ENCODE measurements around the gene GPR179.
A peak's percentile ranks its signal among the peaks of the same experiment; 100 is the strongest.

The GPR179 gene

GRCh38 chr17:38345743-38346142 is 2.0 kb upstream of the GPR179 start:
- DNase-seq = no peak

- no peak for DNase-seq
Measured at GRCh38 chr17:38344420-38344745, 627 bp upstream of the GPR179 start.

- no peak for DNase-seq
Measured at GRCh38 chr17:38342886-38343607, 709 bp downstream of the GPR179 start.

GRCh38 chr17:38341035-38341721 is 2.6 kb downstream of the GPR179 start:
- DNase-seq = peak in 2 of 3 donors; percentile 3 to 53

GRCh38 chr17:38339891-38340290 is 3.9 kb downstream of the GPR179 start:
- DNase-seq = no peak

GRCh38 chr17:38338535-38338934 is 5.2 kb downstream of the GPR179 start:
- DNase-seq = no peak

DNA sequence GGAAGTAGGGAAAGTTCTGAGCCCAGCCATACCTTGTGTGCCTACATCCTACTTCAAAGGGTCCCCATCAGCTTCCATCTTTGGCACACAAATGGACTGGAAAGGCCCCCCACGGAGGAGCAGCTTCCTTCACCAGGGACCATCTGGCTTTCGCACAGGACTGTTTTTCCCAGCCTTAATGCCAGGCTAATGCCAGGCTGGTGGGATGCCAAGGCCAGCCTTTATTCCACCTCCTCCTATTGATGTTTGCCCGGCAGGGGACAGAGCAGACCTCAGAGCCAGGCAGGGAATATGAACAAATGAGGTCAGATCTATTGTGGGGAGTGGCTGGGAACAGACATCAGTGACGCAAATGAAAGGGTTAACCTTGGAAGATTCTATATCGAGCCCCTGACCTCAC is 5.7 kb downstream of the GPR179 start:
- DNase-seq = no peak

DNA sequence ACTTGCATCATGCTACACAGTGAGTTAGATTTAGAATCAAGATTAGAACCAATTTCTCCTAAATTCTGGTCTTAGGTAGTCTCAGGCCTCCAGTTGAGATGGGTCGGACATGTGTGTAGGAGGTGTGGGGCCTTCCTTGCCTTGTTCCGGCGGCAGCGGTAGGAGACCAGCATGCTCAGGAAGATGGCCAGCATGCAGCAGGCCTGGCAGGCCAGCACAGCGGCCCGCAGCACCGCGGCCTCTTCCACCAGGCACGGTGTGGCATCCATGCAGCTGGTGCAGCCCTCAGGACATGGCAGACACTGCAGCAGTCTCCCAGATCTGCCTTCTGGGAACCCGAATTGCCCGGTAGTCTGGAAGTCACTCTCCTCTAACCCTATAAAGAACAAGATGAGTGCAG is 6.9 kb downstream of the GPR179 start:
- DNase-seq = no peak

GRCh38 chr17:38334480-38335364 is 9.0 kb downstream of the GPR179 start:
- DNase-seq = no peak

DNA sequence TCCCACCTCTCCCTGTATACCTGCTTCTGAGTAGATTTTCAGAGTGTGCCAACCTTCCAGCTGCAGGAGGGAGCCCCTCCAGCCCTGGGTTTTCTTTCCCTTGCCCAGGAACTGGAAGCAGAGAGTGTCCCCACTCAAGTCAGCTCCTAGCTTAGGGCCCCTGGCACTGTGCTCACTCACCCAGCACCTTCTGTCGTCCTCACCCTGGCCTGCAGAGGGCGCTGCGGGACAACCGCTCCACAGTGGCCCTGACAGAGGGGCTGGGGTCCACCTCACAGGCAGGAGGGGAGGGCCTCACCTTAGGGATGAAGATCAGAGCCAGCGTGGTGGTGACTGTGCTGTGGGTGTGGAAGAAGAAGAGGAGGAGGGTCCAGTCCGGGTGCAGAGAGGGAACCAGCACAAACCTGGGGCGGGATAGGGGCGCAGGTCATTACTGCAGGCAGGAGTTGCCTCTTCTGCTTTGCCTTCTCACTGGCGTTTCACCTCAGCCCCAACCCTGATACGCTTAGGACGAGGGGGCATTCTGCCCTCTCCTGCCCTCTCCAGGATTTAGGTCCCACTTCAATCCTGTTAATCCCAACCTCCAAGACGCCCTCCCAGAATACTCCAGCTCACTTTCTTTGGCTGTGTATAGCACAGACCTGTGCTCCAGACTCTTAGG is 10.0 kb downstream of the GPR179 start:
- peak; percentile 31 to 62 (median 41) for DNase-seq

GRCh38 chr17:38332735-38333134 is 11.0 kb downstream of the GPR179 start:
- no peak for DNase-seq

GRCh38 chr17:38330941-38331411 is 12.8 kb downstream of the GPR179 start:
- DNase-seq = no peak

GRCh38 chr17:38329808-38330730 is 13.7 kb downstream of the GPR179 start:
- DNase-seq = no peak

- no peak for DNase-seq
Measured at GRCh38 chr17:38329284-38329683, 14.5 kb downstream of the GPR179 start.

DNA sequence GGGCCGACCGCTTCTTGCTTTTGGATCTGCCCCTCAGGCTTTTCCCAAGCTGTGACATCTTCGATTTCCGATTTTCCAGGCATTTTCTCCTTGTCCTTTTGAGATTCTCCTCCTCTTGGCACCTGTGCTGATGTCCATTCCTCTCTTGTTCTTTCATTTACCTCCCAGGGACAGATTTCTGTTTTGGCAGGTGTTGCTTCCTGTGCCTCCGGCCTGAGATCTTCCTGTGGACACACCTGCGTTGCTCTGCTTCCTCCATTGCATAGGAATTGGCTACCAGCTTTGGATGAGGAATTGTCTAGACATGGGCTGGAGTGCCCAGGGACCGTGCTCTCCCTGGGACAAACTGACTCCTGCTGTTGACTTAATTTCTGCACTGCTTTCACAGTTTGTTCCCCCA is 15.1 kb downstream of the GPR179 start:
- DNase-seq = no peak

GRCh38 chr17:38327936-38328335 is 15.8 kb downstream of the GPR179 start:
- no peak for DNase-seq

GRCh38 chr17:38326996-38327792 is 16.6 kb downstream of the GPR179 start:
- DNase-seq = peak; percentile 58 to 74 (median 63)

DNA sequence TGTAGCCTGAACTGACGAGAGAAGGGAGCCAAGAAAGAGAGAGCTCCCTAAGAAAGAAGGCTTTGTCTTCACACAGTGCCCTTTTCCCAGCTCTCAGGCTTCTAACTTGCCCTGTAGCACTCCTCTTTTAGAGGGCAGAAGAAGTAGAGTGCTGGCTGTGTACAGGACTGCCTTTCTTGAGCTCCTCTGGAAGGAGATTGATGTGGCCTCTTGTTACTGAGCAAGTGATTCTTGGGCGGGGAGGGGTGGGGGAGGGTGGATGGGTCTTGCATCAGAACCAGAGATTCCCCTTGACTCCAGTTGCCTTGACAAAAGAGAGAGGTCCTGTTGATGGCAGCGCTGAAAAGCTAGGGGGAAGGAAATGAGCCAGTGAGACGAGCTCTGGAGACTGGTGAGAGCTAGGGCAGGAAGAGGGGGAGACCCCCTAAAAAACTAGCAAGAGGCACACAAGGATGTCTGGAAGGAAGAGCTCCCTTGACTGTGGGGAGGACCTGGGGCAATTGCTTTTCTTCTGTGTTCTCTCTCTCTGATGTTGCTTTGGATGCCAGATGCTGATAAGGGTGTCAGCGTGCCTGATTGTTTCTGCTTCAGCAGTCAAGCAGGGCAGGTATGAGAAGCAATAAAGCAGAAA is 18.4 kb downstream of the GPR179 start:
- peak in 2 of 3 donors; percentile 7 to 13 for DNase-seq

- DNase-seq = no peak
Measured at GRCh38 chr17:38324772-38325171, 19.0 kb downstream of the GPR179 start.

DNA sequence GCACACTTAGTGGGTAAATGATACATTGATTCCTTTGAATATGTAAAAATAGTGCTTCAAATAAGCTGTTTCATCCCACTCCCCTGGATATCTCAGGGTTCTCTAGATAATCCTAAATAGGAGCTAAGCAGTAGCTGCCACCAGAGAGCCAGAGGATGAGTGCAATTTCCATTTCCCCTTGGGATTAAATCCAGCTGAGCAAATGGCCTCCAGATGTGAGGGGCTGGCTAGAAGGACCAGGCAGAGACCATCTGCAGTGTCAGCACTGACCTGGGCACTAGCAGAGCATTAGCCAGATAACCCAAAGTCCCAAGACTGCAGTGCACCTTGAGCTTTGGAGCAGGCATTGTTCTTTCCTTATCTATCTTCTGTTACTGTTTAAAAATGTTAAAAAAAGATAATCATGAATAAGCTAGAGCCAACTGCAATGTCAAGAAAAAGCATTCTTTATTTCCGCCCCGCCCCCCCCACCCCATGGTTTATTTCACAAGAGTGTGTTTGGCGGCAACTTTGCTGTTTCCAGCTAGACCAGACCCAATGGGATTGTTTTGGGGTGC is 19.5 kb downstream of the GPR179 start:
- no peak for DNase-seq
